Endodermal cell (in vitro differentiated cells): Measurements from ENCODE around the gene EIF5B. TPM values are rescaled to one million over a fixed set of nuclear protein-coding genes. Genes with fewer than 3 reads are reported as not detected.

Experiments used
- DNase-seq: peaks from one replicate; pipeline ENCODE4 v3.0.0-alpha.2; 2017
- H3K27ac ChIP-seq: 2 replicates; pipeline ENCODE4 v1.5.1; 2013; ENCODE audit warnings: mild to moderate bottlenecking, low read depth, low read length, moderate library complexity
- H3K27me3 ChIP-seq: 2 replicates; pipeline ENCODE4 v1.6.1; 2013; ENCODE audit warnings: mild to moderate bottlenecking, low read length, moderate library complexity; ENCODE audit not compliant: insufficient read depth, control insufficient read depth, poor library complexity, severe bottlenecking
- H3K36me3 ChIP-seq: 2 replicates; pipeline ENCODE4 v1.7.0; 2013; ENCODE audit warnings: mild to moderate bottlenecking, low read length, moderate library complexity; ENCODE audit not compliant: control insufficient read depth, insufficient read depth
- H3K4me1 ChIP-seq: one replicate; pipeline ENCODE4 v1.7.0; 2013; ENCODE audit warnings: low read length; ENCODE audit not compliant: control insufficient read depth, insufficient read depth
- H3K4me3 ChIP-seq: 2 replicates; pipeline ENCODE4 v1.5.1; 2013; ENCODE audit warnings: mild to moderate bottlenecking, low read length, moderate library complexity
- H3K9ac ChIP-seq: 2 replicates; pipeline ENCODE4 v1.6.1; 2013; ENCODE audit warnings: mild to moderate bottlenecking, low read length, moderate library complexity; ENCODE audit not compliant: poor library complexity, severe bottlenecking; ENCODE audit errors: extremely low read depth
- H3K9me3 ChIP-seq: 2 replicates; pipeline ENCODE4 v1.6.1; 2013; ENCODE audit warnings: mild to moderate bottlenecking, low read length, moderate library complexity; ENCODE audit not compliant: control insufficient read depth
- H3K27ac Mint-ChIP-seq: 2 replicates; pipeline ENCODE4 v1.8.0; 2020; ENCODE audit warnings: mixed read lengths
- H3K27me3 Mint-ChIP-seq: 2 replicates; pipeline ENCODE4 v1.8.0; 2021; ENCODE audit warnings: mild to moderate bottlenecking, mixed read lengths; ENCODE audit not compliant: insufficient read depth
- H3K36me3 Mint-ChIP-seq: 2 replicates; pipeline ENCODE4 v1.8.0; 2020; ENCODE audit warnings: low read depth, mixed read lengths
- H3K4me1 Mint-ChIP-seq: 2 replicates; pipeline ENCODE4 v1.8.0; 2020; ENCODE audit warnings: mixed read lengths
- H3K4me3 Mint-ChIP-seq: 2 replicates; pipeline ENCODE4 v1.8.0; 2020; ENCODE audit warnings: mild to moderate bottlenecking, moderate library complexity, mixed read lengths
- H3K9me3 Mint-ChIP-seq: 2 replicates; pipeline ENCODE4 v1.8.0; 2020; ENCODE audit warnings: mild to moderate bottlenecking, mixed read lengths
- WGBS, 2 experiments: methylation state at CpG; one replicate each; pipeline versions ENCODE4 v1.1.5 to v1.1.7; 2013; ENCODE audit warnings: missing lambda C conversion rate in 2 of 2, mixed read lengths in 1 of 2; ENCODE audit not compliant: insufficient coverage in 1 of 2, insufficient read length in 1 of 2; 5-methylcytosine and 5-hydroxymethylcytosine counted together
- total RNA-seq, 2 donors: library from RNA; stranded (reverse); fragmentation: NEBNext Ultra II Directional in 1 of 2; extraction: Animal tissue kit (Norgen Biotek cat#: 25700) in 1 of 2; gene quantifications; 2 replicates in 1 of 2; 3 replicates in 1 of 2; pipeline ENCODE4 v1.2.1, GENCODE V29; 2021
- TF ChIP-seq, protein P1 (sequence below): fragments of 200-600 bp; sonication (generic); conservative IDR thresholded peaks from 2 replicates; pipeline ENCODE4 v1.5.0; 2021; ENCODE audit warnings: antibody characterized with exemption, mild to moderate bottlenecking

Gene EIF5B
- total RNA-seq, 2 donors from 2014 or later, result 54.2 to 63.6 TPM

DNA sequence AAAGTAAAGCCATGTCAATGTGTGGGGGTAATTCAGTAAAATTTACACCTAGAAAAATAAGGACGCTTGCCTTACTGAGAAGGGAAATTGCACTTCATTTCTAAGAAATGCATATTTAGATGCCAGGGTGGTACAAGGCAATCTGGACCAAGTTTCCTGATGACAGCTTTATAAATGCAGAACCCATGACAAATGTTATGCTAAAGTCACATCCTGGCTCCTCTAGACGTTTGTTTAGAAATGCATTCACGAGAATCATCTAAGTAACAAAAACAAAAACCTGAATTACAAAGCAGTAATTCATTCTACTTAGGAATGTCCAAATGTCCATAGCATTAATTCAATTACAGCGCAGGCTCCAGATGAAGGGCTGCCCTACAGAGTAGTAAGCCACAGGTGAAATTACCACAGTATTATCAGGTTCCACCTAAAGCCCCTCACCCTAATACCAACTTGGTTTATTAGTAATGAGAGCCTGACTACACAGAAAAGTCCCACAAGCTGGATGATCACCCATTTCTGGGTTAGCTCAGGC lies 102.8 kb downstream of the EIF5B start:
- DNase-seq, result no peak
- 80 to 84% methylated on average over 4 of the region's 4 CpGs for WGBS, 2 experiments
- H3K27me3 Mint-ChIP-seq, result no peaks in the 10 kb centered on the region
- peaks cover 53% of the 10 kb centered on the region for H3K36me3 ChIP-seq
- TF ChIP-seq, protein P1, sequence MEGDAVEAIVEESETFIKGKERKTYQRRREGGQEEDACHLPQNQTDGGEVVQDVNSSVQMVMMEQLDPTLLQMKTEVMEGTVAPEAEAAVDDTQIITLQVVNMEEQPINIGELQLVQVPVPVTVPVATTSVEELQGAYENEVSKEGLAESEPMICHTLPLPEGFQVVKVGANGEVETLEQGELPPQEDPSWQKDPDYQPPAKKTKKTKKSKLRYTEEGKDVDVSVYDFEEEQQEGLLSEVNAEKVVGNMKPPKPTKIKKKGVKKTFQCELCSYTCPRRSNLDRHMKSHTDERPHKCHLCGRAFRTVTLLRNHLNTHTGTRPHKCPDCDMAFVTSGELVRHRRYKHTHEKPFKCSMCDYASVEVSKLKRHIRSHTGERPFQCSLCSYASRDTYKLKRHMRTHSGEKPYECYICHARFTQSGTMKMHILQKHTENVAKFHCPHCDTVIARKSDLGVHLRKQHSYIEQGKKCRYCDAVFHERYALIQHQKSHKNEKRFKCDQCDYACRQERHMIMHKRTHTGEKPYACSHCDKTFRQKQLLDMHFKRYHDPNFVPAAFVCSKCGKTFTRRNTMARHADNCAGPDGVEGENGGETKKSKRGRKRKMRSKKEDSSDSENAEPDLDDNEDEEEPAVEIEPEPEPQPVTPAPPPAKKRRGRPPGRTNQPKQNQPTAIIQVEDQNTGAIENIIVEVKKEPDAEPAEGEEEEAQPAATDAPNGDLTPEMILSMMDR, result no peak
- H3K36me3 Mint-ChIP-seq, result peaks cover 27% of the 10 kb centered on the region
- peaks cover 2% of the 10 kb centered on the region for H3K4me1 Mint-ChIP-seq
- no peaks in the 10 kb centered on the region for H3K27me3 ChIP-seq
- no peak overlapping the region for H3K4me3 ChIP-seq
- no peak overlapping the region for H3K9ac ChIP-seq
- no peak overlapping the region for H3K27ac Mint-ChIP-seq
- no peak overlapping the region for H3K27ac ChIP-seq
- H3K9me3 Mint-ChIP-seq, result no peaks in the 10 kb centered on the region
- no peaks in the 10 kb centered on the region for H3K9me3 ChIP-seq
- no peak overlapping the region for H3K4me3 Mint-ChIP-seq
- H3K4me1 ChIP-seq, result no peaks in the 10 kb centered on the region

DNA sequence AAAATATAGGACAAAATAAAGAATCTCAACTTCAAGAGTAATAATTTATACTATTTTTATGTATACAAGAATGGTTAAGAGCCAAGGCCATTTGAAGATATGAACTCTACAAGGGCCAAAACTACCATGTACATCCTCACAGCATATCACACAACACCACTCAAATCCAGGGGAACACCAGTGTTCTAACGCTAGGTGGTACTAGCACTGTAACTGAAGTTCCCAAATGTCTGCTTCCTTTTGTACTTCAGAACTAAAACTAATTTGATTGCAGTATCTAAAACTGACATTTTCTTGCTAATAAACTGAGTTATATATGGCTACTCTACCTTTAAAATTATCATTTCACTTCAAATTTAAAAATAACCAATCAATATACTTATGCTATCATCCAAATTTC lies 105.6 kb downstream of the EIF5B start:
- WGBS, 2 experiments, result 83 to 85% methylated on average over 1 of the region's 1 CpG
- H3K4me3 Mint-ChIP-seq, result no peak overlapping the region
- Histone ChIP-seq H3K36me3 (peaks cover 53% of the 10 kb centered on the region), H3K9ac (no peak overlapping the region), H3K9me3 (no peaks in the 10 kb centered on the region), H3K27ac (no peak overlapping the region), H3K4me1 (no peaks in the 10 kb centered on the region), H3K4me3 (no peak overlapping the region), H3K27me3 (no peaks in the 10 kb centered on the region)
- no peaks in the 10 kb centered on the region for H3K4me1 Mint-ChIP-seq
- H3K27me3 Mint-ChIP-seq, result no peaks in the 10 kb centered on the region
- H3K27ac Mint-ChIP-seq, result no peak overlapping the region
- peaks cover 26% of the 10 kb centered on the region for H3K36me3 Mint-ChIP-seq
- no peak for DNase-seq
- TF ChIP-seq, protein P1, result peak; percentile 66
- H3K9me3 Mint-ChIP-seq, result no peaks in the 10 kb centered on the region

DNA sequence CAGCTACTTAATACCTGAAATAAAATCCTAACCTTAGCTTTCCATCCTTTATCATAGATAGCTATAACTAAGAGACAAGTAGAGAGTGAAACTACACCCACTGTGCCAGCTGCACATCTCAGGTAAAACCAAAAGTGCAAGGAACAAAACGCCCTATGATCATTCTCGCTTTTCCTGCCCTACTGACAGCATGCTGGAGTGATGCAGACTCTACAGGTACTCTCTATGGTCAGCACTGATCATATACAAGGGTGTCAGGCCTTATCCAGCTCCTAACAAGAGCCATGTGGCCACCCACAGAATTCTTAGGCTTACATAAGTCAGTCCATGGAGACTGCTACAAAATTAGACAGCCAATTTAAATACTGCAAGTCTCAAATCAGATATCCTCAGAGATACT lies 107.0 kb downstream of the EIF5B start:
- H3K27me3 Mint-ChIP-seq, result no peaks in the 10 kb centered on the region
- H3K4me3 Mint-ChIP-seq, result no peak overlapping the region
- WGBS, 2 experiments, result 95 to 100% methylated on average over 1 to 2 of the region's 2 CpGs
- H3K4me3 ChIP-seq, result no peak overlapping the region
- H3K9me3 Mint-ChIP-seq, result no peaks in the 10 kb centered on the region
- no peak for DNase-seq
- H3K9ac ChIP-seq, result no peak overlapping the region
- H3K27ac ChIP-seq, result no peak overlapping the region
- H3K4me1 ChIP-seq, result no peaks in the 10 kb centered on the region
- peaks cover 23% of the 10 kb centered on the region for H3K36me3 Mint-ChIP-seq
- peaks cover 52% of the 10 kb centered on the region for H3K36me3 ChIP-seq
- TF ChIP-seq, protein P1, result no peak
- H3K4me1 Mint-ChIP-seq, result no peaks in the 10 kb centered on the region
- H3K9me3 ChIP-seq, result no peaks in the 10 kb centered on the region
- H3K27me3 ChIP-seq, result no peaks in the 10 kb centered on the region
- H3K27ac Mint-ChIP-seq, result no peak overlapping the region
